H1 (cell line): ENCODE results near the gene ADGRB3. TPM values are rescaled to one million over a fixed set of nuclear protein-coding genes. Genes with fewer than 3 reads are reported as not detected.

Source experiments
- BRCA1 ChIP-seq: IDR thresholded peaks from 2 replicates; pipeline ENCODE4 v1.6.1; 2012; ENCODE audit warnings: low read depth, low read length, improper control_type of control experiment
- polyA plus RNA-seq, 7 experiments: library from polyadenylated mRNA; depleted of rRNA in 3 of 7; stranded (reverse) in 5 of 7; unstranded in 2 of 7; fragments of >200 nt in 5 of 7; fragments of 200-250 nt in 2 of 7; gene quantifications; 1 replicate in 5 of 7; 2 replicates in 1 of 7; 4 replicates in 1 of 7; pipeline versions ENCODE4 v1.2.1 to v1.2.3, GENCODE V29; 2011 to 2013; ENCODE audit warnings: missing spikeins in 2 of 7, mixed read lengths in 2 of 7
- total RNA-seq: library from RNA; stranded (reverse); fragmentation: NEBNext Ultra II Directional; extraction: Animal tissue kit (Norgen Biotek cat#: 25700); gene quantifications from 2 replicates; pipeline ENCODE4 v1.2.1, GENCODE V29; 2021

The ADGRB3 gene
- total and polyA plus RNA-seq, 2 of the 8 experiments (the other 6 are each of a cell fraction or from before 2014, with no cell fraction given), result 0.35 to 1.2 TPM

DNA sequence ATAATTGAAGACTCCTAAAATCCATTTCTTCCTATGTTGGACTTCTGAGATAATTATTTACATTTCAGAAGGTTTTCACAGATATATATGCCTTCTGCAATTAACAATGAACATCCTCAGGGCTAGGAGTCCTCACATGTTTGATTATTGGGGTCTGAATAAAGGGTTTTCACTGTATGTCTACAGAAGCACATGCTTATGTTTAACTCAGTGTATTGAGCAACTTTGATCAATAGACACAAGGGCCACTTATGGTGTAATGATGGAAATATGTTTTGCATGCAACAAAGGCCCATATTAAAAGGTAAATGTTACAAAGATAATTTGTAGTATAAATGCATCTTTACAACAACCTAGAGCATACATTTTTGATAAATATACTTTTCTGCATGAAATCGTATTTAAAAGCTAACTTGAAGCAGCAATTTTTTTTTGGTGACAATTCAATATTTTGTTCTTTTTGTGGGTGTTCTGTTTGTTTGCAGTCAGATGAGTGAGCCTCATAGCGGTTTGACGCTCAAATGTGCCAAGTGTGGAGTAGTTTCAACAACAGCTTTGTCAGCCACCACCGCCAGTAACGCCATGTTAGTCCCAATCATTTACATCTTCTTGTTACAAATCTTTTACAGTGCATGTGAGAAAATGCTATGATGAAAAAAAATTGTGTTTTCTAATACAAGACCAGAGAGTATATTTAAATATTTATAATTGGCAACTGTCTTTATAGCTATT lies 703.5 kb downstream of the ADGRB3 start (continued):
- TF ChIP-seq BRCA1, result no peak
